Mucosa of descending colon (tissue), 3 donors: ENCODE measurements around the gene HMGN2. TPM values are rescaled to one million over a fixed set of nuclear protein-coding genes. Genes with fewer than 3 reads are reported as not detected.

Source experiments
- ATAC-seq: fragments of 200-7000 bp; cut with Tn5 transposase; one replicate; pipeline ENCODE4 v1.9.1; 2020; ENCODE audit warnings: mild to moderate bottlenecking, moderate library complexity
- DNase-seq, 3 donors: peaks; one replicate each; pipeline ENCODE4 v3.0.0-alpha.2; 2020
- H3K36me3 ChIP-seq: fragments of 200-600 bp; one replicate; pipeline ENCODE4 v1.8.0; 2021; ENCODE audit warnings: low read depth, mild to moderate bottlenecking
- H3K4me1 ChIP-seq: fragments of 200-600 bp; one replicate; pipeline ENCODE4 v1.8.0; 2021; ENCODE audit warnings: low read depth, mild to moderate bottlenecking
- H3K4me3 ChIP-seq: fragments of 200-600 bp; one replicate; pipeline ENCODE4 v1.8.0; 2021; ENCODE audit warnings: mild to moderate bottlenecking
- H3K9me3 ChIP-seq: fragments of 200-600 bp; one replicate; pipeline ENCODE4 v1.8.0; 2021; ENCODE audit warnings: mild to moderate bottlenecking
- CTCF ChIP-seq: fragments of 200-600 bp; IDR thresholded peaks from one replicate; pipeline ENCODE4 v1.8.0; 2022; ENCODE audit warnings: antibody characterized with exemption, mild to moderate bottlenecking
- intact Hi-C, 2 donors: fragments of 100-400 bp; cut with DNase I in 1 of 2; cut with micrococcal nuclease in 1 of 2; formaldehyde crosslinking; loops; one replicate each; pipeline versions ENCODE4 v1.11.0 to v1.11.1; 2022; cut with DNase I, micrococcal nuclease
- total RNA-seq, 3 donors: library from RNA; stranded (reverse); fragmentation: NEBNext Ultra II Directional in 2 of 3; extraction: Animal tissue kit (Norgen Biotek cat#: 25700) in 2 of 3; gene quantifications; one replicate each; pipeline versions ENCODE4 v1.2.1 to v1.2.4, GENCODE V29; 2021 to 2023
- donor health status: DM: no; HTN: no; CAD: no; lungs with moderate emphysema.
- donor health status: DM: no; HTN: no; CAD: no.
- donor health status: DM: no; HTN: yes; CAD: no.

Gene HMGN2
- total RNA-seq, 3 donors from 2014 or later: 186 to 463 (median 271) TPM

- ATAC-seq: no peak
- H3K9me3 ChIP-seq: no peaks in the 10 kb centered on the region
- no peak for TF ChIP-seq CTCF
- H3K4me1 ChIP-seq: no peaks in the 10 kb centered on the region
- H3K4me3 ChIP-seq: no peak overlapping the region
- intact Hi-C loops: no loop called here
- no peaks in the 10 kb centered on the region for H3K36me3 ChIP-seq
- DNase-seq: no peak
Observed at GRCh38 chr1:26524181-26524580, 51.9 kb downstream of the HMGN2 start.

Other genes starting within 250 kb of the HMGN2 start
- gene CEP85, start 238.2 kb upstream of the HMGN2 start, total RNA-seq: 10 to 100 TPM; 10.7 to 15.9 (median 15.6) TPM
- gene SH3BGRL3, start 192.4 kb upstream of the HMGN2 start, total RNA-seq: 100 to 1,000 TPM; 156 to 422 (median 385) TPM
- gene UBXN11, start 165.8 kb upstream of the HMGN2 start, total RNA-seq: 10 to 100 TPM; 12.9 to 17.9 (median 16.4) TPM
- gene CD52, start 154.5 kb upstream of the HMGN2 start, total RNA-seq: 10 to 100 TPM in 2 of 3 donors, 1 to 10 TPM in 1; 6.9 to 17.8 (median 13.1) TPM
- 10 to 100 TPM; 19.4 to 27.7 (median 19.6) TPM for gene CRYBG2, start 118.3 kb upstream of the HMGN2 start, total RNA-seq
- gene ZNF683, start 99.7 kb upstream of the HMGN2 start, total RNA-seq: 1 to 10 TPM in 1 of 3 donors, under 1 TPM in 1, not detected in 1; 0.19 to 1.0 TPM
- gene LIN28A, start 61.6 kb upstream of the HMGN2 start, total RNA-seq: not detected
- 100 to 1,000 TPM in 2 of 3 donors, 10 to 100 TPM in 1; 72.9 to 137 (median 118) TPM for gene DHDDS, start 40.1 kb upstream of the HMGN2 start, total RNA-seq
- 100 to 1,000 TPM in 2 of 3 donors, 10 to 100 TPM in 1; 81.4 to 183 (median 146) TPM for gene RPS6KA1, start 57.3 kb downstream of the HMGN2 start, total RNA-seq
- gene ARID1A, start 223.6 kb downstream of the HMGN2 start, total RNA-seq: 10 to 100 TPM; 59.9 to 81.2 (median 65.4) TPM